Measurements from ENCODE around the gene PIK3R2.

- TF ChIP-seq CTCF (IDR thresholded peaks at IDR 0.05 in 8 of 11, conservative IDR thresholded peaks at IDR 0.05 in 3 of 11) (no peak), POLR2AphosphoS5 (IDR thresholded peaks at IDR 0.05) (peak in 1 of 3 donors; percentile 0), POLR2A (IDR thresholded peaks at IDR 0.05) (no peak)
These were observed 42.2 kb upstream of the PIK3R2 start for GRCh38 chr19:18110609-18111232.
